ENCODE results near the gene FMNL2. TPM values are rescaled to one million over a fixed set of nuclear protein-coding genes. Genes with fewer than 3 reads are reported as not detected.
"Not testable (repeated sequence)": the region's sequence is repeated elsewhere in the genome, so short reads cannot be mapped to it uniquely, and the experiment has no call there.

FMNL2 gene
- total RNA-seq, 4 donors from 2014 or later: 25.2 to 35.0 (median 27.4) TPM

DNA sequence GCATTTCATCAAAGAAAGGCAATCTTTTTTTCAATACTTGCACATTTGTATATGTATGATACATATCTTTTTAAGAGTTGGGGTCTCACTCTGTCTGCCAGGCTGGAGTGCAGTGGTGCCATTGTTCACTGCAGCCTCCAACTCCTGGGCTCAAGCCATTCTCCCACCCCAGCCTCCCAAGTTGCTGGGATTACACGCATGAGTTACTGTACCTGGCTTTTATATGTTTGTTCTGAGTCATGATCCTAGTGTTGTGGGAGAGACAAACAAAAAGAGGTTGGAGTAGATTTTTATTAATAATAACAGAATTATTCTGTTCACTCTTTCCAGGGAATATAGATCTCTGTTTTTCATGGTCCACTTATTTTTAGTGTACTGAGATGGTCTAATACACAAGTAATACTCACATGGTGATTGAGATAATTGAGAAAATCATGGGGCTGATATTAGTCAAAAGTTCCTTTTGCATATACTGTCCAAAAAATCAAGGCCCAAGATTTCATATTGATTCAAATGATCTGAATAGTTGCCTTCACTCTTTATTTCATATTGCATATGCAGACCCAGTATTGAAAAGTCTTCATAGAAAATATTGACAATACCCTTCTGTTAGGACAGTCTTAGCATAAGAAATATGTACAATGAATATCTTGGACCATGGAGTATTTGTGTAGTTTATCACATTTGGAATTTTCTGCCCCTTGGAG lies 138.3 kb downstream of the FMNL2 start:
- Histone ChIP-seq H3K4me3 (no peak overlapping the region), H3K4me1 (peaks cover 0 to 43% (median 3%) of the 10 kb centered on the region in 3 donors), H3K9me3 (no peaks in the 10 kb centered on the region), H3K27ac (no peak overlapping the region), H3K27me3 (no peaks in the 10 kb centered on the region), H3K36me3 (no peaks in the 10 kb centered on the region)
- 91 to 100% methylated on average over 1 of the region's 1 CpG for WGBS, 2 donors (ENCODE audit: low coverage in 1 of 2)
- ATAC-seq: no peak
- TF ChIP-seq POLR2A (IDR thresholded peaks at IDR 0.05) (no peak), POLR2AphosphoS5 (IDR thresholded peaks at IDR 0.05) (no peak), EP300 (IDR thresholded peaks at IDR 0.05) (no peak)
- TF ChIP-seq, protein P1, sequence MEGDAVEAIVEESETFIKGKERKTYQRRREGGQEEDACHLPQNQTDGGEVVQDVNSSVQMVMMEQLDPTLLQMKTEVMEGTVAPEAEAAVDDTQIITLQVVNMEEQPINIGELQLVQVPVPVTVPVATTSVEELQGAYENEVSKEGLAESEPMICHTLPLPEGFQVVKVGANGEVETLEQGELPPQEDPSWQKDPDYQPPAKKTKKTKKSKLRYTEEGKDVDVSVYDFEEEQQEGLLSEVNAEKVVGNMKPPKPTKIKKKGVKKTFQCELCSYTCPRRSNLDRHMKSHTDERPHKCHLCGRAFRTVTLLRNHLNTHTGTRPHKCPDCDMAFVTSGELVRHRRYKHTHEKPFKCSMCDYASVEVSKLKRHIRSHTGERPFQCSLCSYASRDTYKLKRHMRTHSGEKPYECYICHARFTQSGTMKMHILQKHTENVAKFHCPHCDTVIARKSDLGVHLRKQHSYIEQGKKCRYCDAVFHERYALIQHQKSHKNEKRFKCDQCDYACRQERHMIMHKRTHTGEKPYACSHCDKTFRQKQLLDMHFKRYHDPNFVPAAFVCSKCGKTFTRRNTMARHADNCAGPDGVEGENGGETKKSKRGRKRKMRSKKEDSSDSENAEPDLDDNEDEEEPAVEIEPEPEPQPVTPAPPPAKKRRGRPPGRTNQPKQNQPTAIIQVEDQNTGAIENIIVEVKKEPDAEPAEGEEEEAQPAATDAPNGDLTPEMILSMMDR (IDR thresholded peaks at IDR 0.05): no peak

DNA sequence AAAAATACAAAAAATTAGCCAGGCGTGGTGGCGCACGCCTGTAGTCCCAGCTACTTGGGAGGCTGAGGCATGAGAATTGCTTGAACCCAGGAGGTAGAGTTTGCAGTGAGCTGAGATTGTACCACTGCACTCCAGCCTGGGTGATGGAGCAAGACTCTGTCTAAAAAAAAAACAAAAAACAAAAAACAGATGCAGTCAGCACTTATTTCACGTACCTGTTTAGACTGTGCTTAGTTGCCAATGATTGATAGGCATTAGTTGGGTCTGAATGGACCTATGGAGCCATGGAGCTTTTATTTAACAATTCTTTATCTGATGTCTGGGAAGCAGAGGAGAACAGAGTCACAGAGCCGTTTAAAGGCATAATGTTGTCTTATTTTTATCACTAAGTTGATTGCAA lies 139.5 kb downstream of the FMNL2 start:
- WGBS, 2 donors (ENCODE audit: low coverage in 1 of 2): 84 to 87% methylated on average over 4 to 5 of the region's 5 CpGs
- not testable (repeated sequence) for H3K4me3 ChIP-seq, ATAC-seq

DNA sequence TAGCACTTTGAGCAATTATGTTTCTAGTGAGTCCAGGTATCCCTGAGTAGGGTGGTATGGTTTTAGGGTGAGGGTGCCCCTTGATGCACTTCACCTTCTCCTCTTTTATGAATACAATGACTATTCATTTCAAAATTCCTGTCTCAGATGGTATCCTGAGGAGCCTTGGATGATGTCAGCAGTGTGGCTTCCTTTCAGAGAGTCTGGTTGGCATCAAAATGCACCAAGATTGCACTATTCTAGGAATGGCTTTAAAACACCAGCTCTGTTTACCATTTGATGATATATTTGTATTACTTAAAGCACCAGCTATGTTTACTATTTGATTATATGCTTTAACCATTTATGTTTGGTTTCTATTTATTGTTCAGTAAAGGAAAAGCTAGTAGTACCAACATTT lies 141.0 kb downstream of the FMNL2 start:
- peaks cover 0 to 18% (median 0%) of the 10 kb centered on the region in 3 donors for H3K4me1 ChIP-seq
- no peak overlapping the region for H3K4me3 ChIP-seq
- TF ChIP-seq POLR2AphosphoS5 (IDR thresholded peaks at IDR 0.05) (no peak), EP300 (IDR thresholded peaks at IDR 0.05) (no peak), POLR2A (IDR thresholded peaks at IDR 0.05) (no peak)
- TF ChIP-seq, protein P1 (IDR thresholded peaks at IDR 0.05): no peak
- no peaks in the 10 kb centered on the region for H3K36me3 ChIP-seq
- no peak overlapping the region for H3K27ac ChIP-seq
- ATAC-seq: no peak
- H3K27me3 ChIP-seq: no peaks in the 10 kb centered on the region
- no peaks in the 10 kb centered on the region for H3K9me3 ChIP-seq

More for the DNA sequence above, 139.5 kb downstream of the FMNL2 start:
- not testable (repeated sequence) for H3K9me3 ChIP-seq, H3K27me3 ChIP-seq, H3K27ac ChIP-seq, H3K36me3 ChIP-seq
- peaks cover 0 to 31% (median 1%) of the 10 kb centered on the region in 3 donors for H3K4me1 ChIP-seq

DNA sequence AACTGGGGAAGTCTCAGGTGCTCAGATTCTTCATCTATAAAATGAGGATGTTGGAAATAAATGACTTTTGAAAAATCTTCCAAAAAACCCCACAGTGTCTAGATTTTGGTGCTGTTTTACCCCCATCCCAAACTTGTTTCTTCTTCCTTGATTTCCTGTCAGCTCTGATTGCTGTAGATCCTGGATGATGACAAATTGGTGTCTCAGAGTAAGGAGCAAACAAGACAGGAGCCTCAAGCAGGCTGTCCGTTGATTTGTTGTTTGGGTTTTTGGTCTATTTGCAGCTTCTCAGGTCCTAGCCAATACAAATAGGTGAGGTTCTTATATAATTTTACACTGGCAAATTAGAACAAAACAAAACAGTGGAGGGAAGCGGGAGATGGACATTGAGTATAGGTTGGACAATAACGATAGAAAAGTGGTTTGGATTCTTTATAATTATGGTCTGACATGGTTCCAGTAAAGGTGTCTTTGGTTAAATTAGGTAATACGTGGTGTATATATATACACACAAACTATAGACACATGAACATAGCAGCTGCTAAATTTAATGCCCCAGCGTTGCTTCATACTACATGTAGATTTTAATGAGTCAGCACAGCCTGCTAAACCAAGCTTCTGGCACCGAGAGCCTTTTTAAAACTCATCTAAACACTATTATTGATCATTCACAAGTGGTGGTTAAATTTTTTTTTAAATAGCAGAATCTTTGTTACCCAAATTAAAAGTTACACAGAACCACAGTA lies 142.5 kb downstream of the FMNL2 start:
- TF ChIP-seq EP300 (IDR thresholded peaks at IDR 0.05): no peak
- H3K9me3 ChIP-seq: no peaks in the 10 kb centered on the region
- no peaks in the 10 kb centered on the region for H3K27me3 ChIP-seq
- no peak overlapping the region for H3K27ac ChIP-seq
- 82% methylated on average over 6 of the region's 6 CpGs for whole genome bisulfite sequencing, 2 donors (ENCODE audit: low coverage in 1 of 2)
- no peak for ATAC-seq
- peaks cover 0 to 2% (median 0%) of the 10 kb centered on the region in 3 donors for H3K4me1 ChIP-seq
- no peaks in the 10 kb centered on the region for H3K36me3 ChIP-seq
- H3K4me3 ChIP-seq: no peak overlapping the region

DNA sequence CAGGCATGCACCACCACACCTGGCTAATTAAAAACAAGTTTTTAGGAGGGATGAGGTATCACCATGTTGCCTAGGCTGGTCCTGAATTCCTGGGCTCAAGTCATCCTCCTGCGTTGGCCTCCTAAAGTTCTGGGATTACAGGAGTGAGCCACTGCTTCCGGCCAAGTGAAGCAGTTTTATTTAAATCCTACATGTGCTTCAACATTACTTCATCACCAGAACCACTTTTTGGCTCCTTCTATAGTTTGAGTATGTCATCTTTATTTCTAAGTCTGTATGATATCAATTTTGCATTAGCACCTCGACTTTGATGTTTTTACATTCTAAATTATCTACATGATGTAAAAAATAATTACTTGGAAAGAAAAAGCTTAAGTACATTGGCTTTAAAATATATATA lies 144.3 kb downstream of the FMNL2 start:
- Histone ChIP-seq H3K36me3 (no peaks in the 10 kb centered on the region), H3K27ac (no peak overlapping the region), H3K27me3 (no peaks in the 10 kb centered on the region), H3K4me1 (no peaks in the 10 kb centered on the region), H3K4me3 (no peak overlapping the region), H3K9me3 (no peaks in the 10 kb centered on the region)
- no peak for TF ChIP-seq POLR2A (IDR thresholded peaks at IDR 0.05)
- TF ChIP-seq, protein P1 (IDR thresholded peaks at IDR 0.05): no peak
- TF ChIP-seq EP300 (IDR thresholded peaks at IDR 0.05): no peak
- no peak for TF ChIP-seq POLR2AphosphoS5 (IDR thresholded peaks at IDR 0.05)
- ATAC-seq: no peak
- 78 to 87% methylated on average over 2 to 3 of the region's 3 CpGs for WGBS, 2 donors (ENCODE audit: low coverage in 1 of 2)
